Measurements from ENCODE around the gene THSD4.

- TF ChIP-seq CTCF (conservative IDR thresholded peaks at IDR 0.05; ENCODE audit: low read length) (peak; percentile 96), EZH2phosphoT487 (IDR thresholded peaks at IDR 0.05; ENCODE audit: borderline replicate concordance, low read depth, low read length) (no peak)
Observed at GRCh38 chr15:71780115-71780976, 665.1 kb downstream of the THSD4 start.
